Hippocampal formation (tissue), 2 donors: ENCODE results near the gene TRANK1.
"Not testable (repeated sequence)": the region's sequence is repeated elsewhere in the genome, so short reads cannot be mapped to it uniquely, and the experiment has no call there.

Source experiments
- DNase-seq, 2 donors: peaks; one replicate each; lab custom pipeline; 2025; lab: John Stamatoyannopoulos, UW

The TRANK1 gene

GRCh38 chr3:36919439-36920160 lies 25.3 kb downstream of the TRANK1 start:
- no peak for DNase-seq

GRCh38 chr3:36918050-36918449 lies 26.8 kb downstream of the TRANK1 start:
- DNase-seq = no peak

GRCh38 chr3:36911990-36912804 lies 32.7 kb downstream of the TRANK1 start:
- no peak for DNase-seq

GRCh38 chr3:36909666-36910065 lies 35.2 kb downstream of the TRANK1 start:
- DNase-seq = no peak

- DNase-seq = no peak
These were observed 35.7 kb downstream of the TRANK1 start for GRCh38 chr3:36909181-36909580.

GRCh38 chr3:36908647-36909180 lies 36.1 kb downstream of the TRANK1 start:
- no peak for DNase-seq

- DNase-seq = no peak
These were observed 36.8 kb downstream of the TRANK1 start for GRCh38 chr3:36907911-36908646.

GRCh38 chr3:36906504-36907149 lies 38.2 kb downstream of the TRANK1 start:
- no peak for DNase-seq

- no peak for DNase-seq
These were observed 39.3 kb downstream of the TRANK1 start for GRCh38 chr3:36905545-36905944.

GRCh38 chr3:36904641-36905040 lies 40.2 kb downstream of the TRANK1 start:
- no peak for DNase-seq

- DNase-seq = not testable (repeated sequence)
These were observed 40.8 kb downstream of the TRANK1 start for GRCh38 chr3:36904065-36904464.

GRCh38 chr3:36903119-36903882 lies 41.6 kb downstream of the TRANK1 start:
- DNase-seq = no peak

- no peak for DNase-seq
These were observed 43.3 kb downstream of the TRANK1 start for GRCh38 chr3:36901588-36901987.

GRCh38 chr3:36900474-36901443 lies 44.1 kb downstream of the TRANK1 start:
- DNase-seq = no peak

- no peak for DNase-seq
These were observed 49.1 kb downstream of the TRANK1 start for GRCh38 chr3:36895496-36896409.

GRCh38 chr3:36894914-36895313 lies 49.9 kb downstream of the TRANK1 start:
- no peak for DNase-seq

- DNase-seq = no peak
These were observed 51.0 kb downstream of the TRANK1 start for GRCh38 chr3:36893826-36894225.

- DNase-seq = peak in 1 of 2 donors; percentile 6
These were observed 51.7 kb downstream of the TRANK1 start for GRCh38 chr3:36893137-36893557.
